ENCODE data around the gene BCL2L13.
A peak's percentile ranks its signal among the peaks of the same experiment; 100 is the strongest.

BCL2L13 gene

GRCh38 chr22:17739196-17739975 lies 100.8 kb downstream of the BCL2L13 start:
- CTCF ChIA-PET, result interaction anchor here (0.8 to 7.8 kb wide), 9 partner anchors 8 to 337 kb away, joined by 3 to 91 read pairs (median 6); no protein-coding TSS in a partner anchor
- DNase-seq (ENCODE audit: low read depth, low spot score), result no peak

DNA sequence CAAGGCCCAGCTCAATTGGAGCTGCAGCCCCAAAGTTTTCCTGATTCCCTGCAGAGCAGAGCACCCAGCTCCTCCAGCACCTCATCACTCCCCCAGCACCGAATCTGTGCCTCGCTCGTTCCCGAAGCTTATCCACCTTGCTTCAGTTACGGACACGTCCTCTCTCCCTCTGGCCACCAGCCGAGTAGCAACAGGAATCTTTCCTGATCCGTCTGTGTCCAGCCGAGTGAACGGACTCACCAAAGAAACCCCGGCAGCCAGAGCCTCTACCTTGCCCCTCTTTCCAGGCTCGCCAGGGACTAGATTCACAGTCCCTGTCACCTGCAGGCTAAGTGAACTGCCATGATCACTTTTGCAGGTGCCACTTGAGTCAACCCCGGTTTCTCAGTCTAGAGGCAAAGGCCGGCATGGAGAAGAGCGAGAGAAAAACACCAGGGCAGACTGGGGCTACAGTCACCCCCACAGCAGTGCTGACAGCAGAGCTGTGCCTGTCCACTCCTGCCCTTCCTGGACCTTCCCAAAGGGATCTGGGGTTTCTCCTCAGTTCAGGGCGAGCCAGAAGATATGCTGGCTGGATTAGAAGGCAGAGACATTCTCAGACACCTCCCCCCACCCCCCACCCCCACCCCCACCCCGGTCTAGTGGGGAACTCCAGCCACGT lies 103.4 kb downstream of the BCL2L13 start:
- POLR2A ChIA-PET, result no interaction called here
- H3K4me3 ChIP-seq (ENCODE audit: low read depth, low read length), result no peak overlapping the region
- DNase-seq (ENCODE audit: low read depth, low spot score), result no peak
- no peak for TF ChIP-seq CTCF (IDR thresholded peaks at IDR 0.05; ENCODE audit: insufficient read depth, low read length, missing control alignments)
- CTCF ChIA-PET, result interaction anchor here (0.6 to 7.8 kb wide), 27 partner anchors 7 to 494 kb away, joined by 3 to 91 read pairs (median 8); partner anchors contain the start of gene BID

More at GRCh38 chr22:17739196-17739975, 100.8 kb downstream of the BCL2L13 start:
- H3K4me3 ChIP-seq (ENCODE audit: low read depth, low read length), result no peak overlapping the region
- POLR2A ChIA-PET, result no interaction called here
- TF ChIP-seq CTCF (IDR thresholded peaks at IDR 0.05; ENCODE audit: insufficient read depth, low read length, missing control alignments), result no peak

GRCh38 chr22:17742527-17742902 lies 104.0 kb downstream of the BCL2L13 start:
- TF ChIP-seq CTCF (IDR thresholded peaks at IDR 0.05; ENCODE audit: insufficient read depth, low read length, missing control alignments), result peak; percentile 93
- ChIA-PET CTCF (interaction anchor here (0.8 to 7.8 kb wide), 29 partner anchors 8 to 333 kb away, joined by 3 to 91 read pairs (median 5); partner anchors contain the start of genes BCL2L13 and BID), POLR2A (no interaction called here)
- H3K4me3 ChIP-seq (ENCODE audit: low read depth, low read length), result no peak overlapping the region
- no peak for DNase-seq (ENCODE audit: low read depth, low spot score)

DNA sequence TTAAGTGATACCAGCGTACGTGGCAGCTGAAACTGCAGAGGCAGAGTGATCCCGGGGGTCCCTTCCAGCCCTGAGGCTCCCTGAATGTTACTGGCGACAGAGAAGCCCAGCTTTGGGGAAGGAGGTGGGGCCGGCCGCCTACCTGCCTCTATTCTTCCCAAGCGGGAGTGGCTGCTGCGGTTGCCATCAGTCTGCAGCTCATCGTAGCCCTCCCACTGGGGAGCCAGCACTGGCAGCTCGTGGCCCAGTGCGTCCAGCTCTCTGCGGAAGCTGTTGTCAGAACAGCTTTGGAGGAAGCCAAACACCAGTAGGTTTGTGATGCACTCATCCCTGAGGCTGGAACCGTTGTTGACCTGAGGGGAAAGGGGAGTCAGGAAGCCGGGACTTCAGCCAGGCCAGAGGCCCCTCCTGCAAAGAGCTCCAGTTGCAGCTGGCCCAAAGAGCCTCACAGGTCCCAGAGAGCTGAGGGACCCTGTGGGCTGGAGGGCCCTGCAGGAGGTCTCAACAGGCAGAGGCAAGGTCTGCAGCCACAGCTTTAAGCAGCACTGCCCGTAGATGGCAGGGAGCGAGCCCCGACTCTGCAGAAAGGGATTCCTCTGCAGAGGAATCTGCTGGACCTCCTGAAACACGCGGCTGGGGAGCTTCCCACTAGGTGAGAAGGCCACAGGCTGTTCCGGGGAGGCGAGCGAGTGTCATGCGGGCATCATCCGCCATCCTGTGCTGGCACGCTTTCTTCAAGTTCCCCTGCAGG lies 105.3 kb downstream of the BCL2L13 start:
- POLR2A ChIA-PET, result no interaction called here
- DNase-seq (ENCODE audit: low read depth, low spot score), result no peak
- no peak for TF ChIP-seq CTCF (IDR thresholded peaks at IDR 0.05; ENCODE audit: insufficient read depth, low read length, missing control alignments)
- H3K4me3 ChIP-seq (ENCODE audit: low read depth, low read length), result no peak overlapping the region
- CTCF ChIA-PET, result interaction anchor here (0.5 to 7.8 kb wide), 17 partner anchors 9 to 332 kb away, joined by 3 to 91 read pairs (median 17); partner anchors contain the start of gene BCL2L13

DNA sequence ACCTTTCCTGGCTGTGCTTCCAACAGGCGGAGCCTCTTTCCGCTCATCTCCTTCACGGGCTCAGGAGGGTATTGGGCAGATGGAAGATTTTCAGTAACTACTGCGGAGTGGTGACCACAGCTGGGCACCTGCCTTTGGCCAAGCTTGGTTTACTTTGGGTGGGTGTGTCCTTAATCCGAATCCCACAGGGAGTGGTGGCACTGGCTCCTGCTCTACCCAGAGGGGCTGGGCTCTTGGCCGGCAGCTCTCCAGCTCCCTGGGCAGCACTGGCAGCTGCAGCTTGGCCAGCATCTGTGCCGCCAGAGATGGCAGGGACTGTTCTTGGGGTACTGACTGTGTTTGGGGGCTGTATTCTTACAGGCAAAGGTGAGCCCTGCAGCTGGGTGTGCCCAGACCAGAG lies 105.9 kb downstream of the BCL2L13 start:
- ChIA-PET POLR2A (no interaction called here), CTCF (interaction anchor here (1.1 to 7.8 kb wide), 9 partner anchors 8 to 331 kb away, joined by 3 to 91 read pairs (median 49); no protein-coding TSS in a partner anchor)
- H3K4me3 ChIP-seq (ENCODE audit: low read depth, low read length), result no peak overlapping the region
- no peak for DNase-seq (ENCODE audit: low read depth, low spot score)
- no peak for TF ChIP-seq CTCF (IDR thresholded peaks at IDR 0.05; ENCODE audit: insufficient read depth, low read length, missing control alignments)
